Suprapubic skin (tissue), 3 donors: Measurements from ENCODE around the gene MLLT6.

ENCODE experiments used
- CTCF ChIP-seq, 2 donors: fragments of 200-600 bp in 1 of 2; fragments of 450-650 bp in 1 of 2; sonication (generic) in 1 of 2; IDR thresholded peaks; one replicate each; pipeline ENCODE4 v1.5.1; 2016 to 2019; ENCODE audit warnings: antibody characterized with exemption in 2 of 2, mild to moderate bottlenecking in 1 of 2, moderate library complexity in 1 of 2
- EP300 ChIP-seq: sonication (generic); formaldehyde crosslinking; IDR thresholded peaks from one replicate; pipeline ENCODE4 v1.6.1; 2017; ENCODE audit warnings: antibody characterized with exemption
- POLR2A ChIP-seq, 2 donors: fragments of 450-650 bp; IDR thresholded peaks; one replicate each; pipeline ENCODE4 v1.6.1; 2017; ENCODE audit warnings: antibody characterized with exemption in 2 of 2, mild to moderate bottlenecking in 2 of 2, moderate library complexity in 2 of 2

- TF ChIP-seq CTCF (IDR thresholded peaks at IDR 0.05) = no peak
- TF ChIP-seq POLR2A (IDR thresholded peaks at IDR 0.05) = no peak
- TF ChIP-seq EP300 = no peak
These were observed 390 bp downstream of the MLLT6 start for GRCh38 chr17:38705523-38705802.
